ENCODE data around the gene PPP1R3C. TPM values are rescaled to one million over a fixed set of nuclear protein-coding genes. Genes with fewer than 3 reads are reported as not detected.
A peak's percentile ranks its signal among the peaks of the same experiment; 100 is the strongest.

Gene PPP1R3C
- total and polyA plus RNA-seq, 2 of the 4 experiments (the other 2 are of a cell fraction): 17.4 to 62.9 TPM

DNA sequence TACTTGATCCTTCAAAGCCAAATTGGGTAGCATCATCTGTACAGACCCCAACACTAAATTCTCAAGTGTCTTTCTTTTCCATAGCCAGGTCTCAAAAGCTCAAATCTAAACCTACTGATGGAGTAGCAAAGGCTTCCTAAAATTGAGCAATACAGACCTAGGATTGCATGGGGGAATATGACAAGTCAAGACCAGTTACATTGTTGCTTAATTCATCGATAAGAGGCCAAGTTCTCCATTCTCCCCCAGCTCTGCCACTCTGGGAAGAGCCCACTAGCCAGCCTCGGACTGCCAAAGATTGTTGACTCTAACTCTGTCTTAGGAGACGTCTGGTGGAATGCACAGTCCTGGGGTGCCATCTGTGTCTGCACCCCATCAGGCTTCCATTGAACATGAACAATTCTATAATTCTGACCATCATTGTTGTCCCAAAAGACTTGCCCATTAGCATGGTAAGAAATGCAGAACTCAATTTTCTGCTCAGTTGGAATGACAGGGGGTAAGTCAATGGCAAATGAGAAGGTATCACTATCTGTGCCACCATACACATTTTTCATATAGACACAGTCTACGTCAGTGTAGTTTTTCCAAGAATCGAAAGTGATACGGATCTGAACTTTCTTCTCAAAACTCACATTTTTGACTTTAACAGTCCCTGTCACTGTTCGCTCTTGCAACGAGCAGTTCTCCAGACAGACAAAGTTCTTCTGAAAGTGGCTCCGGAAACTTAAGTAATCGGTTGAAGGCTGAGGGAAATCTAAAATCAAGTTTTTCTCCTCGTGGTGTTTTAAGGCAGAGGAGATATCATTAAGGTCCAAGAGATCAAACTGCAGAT lies 2.9 kb downstream of the PPP1R3C start:
- no peak overlapping the region for H2BK5ac ChIP-seq (ENCODE audit: low read depth, low read length, poor library complexity, severe bottlenecking)
- intact Hi-C loops (cut with micrococcal nuclease) (loop anchor here (5.0 to 10.0 kb wide), 3 partner anchors 118 to 745 kb away; partner anchors contain the start of gene TNKS2), in situ Hi-C loops (cut with MboI; ENCODE audit: low sequenced_read_pairs) (loop anchor here (10.0 kb wide), 1 partner anchor 335 kb away; no protein-coding TSS in a partner anchor), dilution Hi-C loops (cut with HindIII; ENCODE audit: low sequenced_read_pairs, unreplicated experiment) (no loop called here)
- H4K5ac ChIP-seq (ENCODE audit: low read depth, low read length): no peak overlapping the region
- no peak overlapping the region for H3K27ac ChIP-seq (ENCODE audit: insufficient read depth, low read length)
- H3K14ac ChIP-seq (replicated peaks; ENCODE audit: low read depth, low read length): no peak overlapping the region; the same call in 1 of the 2 replicates
- no peak overlapping the region for H3K56ac ChIP-seq (ENCODE audit: extremely low read depth, insufficient read depth, low read length)
- no peak overlapping the region for H2AFZ ChIP-seq (replicated peaks; ENCODE audit: low read length, poor library complexity)
- ATAC-seq (ENCODE audit: low read depth) (no peak), DNase-seq (no peak)
- H3K4ac ChIP-seq (ENCODE audit: low read depth, low read length): 0 out of 2 replicates have a peak overlapping the region, but pooled peaks have one; percentile 9
- no peak overlapping the region for H2BK20ac ChIP-seq (ENCODE audit: low read depth, low read length)
- no peak overlapping the region for H2BK120ac ChIP-seq (ENCODE audit: low read depth, low read length)
- H3K9me1 ChIP-seq (ENCODE audit: insufficient read depth, low read length): peaks cover 5% of the 10 kb centered on the region
- TF ChIP-seq RFX5 (IDR thresholded peaks at IDR 0.05; ENCODE audit: low read depth, low read length): no peak
- TF ChIP-seq BHLHE40 (IDR thresholded peaks at IDR 0.05; ENCODE audit: low read depth, low read length): no peak
- TF ChIP-seq CHD1 (IDR thresholded peaks at IDR 0.05; ENCODE audit: low read depth, low read length): no peak
- peak; percentile 81 for TF ChIP-seq CEBPB (IDR thresholded peaks at IDR 0.05; ENCODE audit: low read depth, low read length)
- no peak for TF ChIP-seq NFE2L2 (IDR thresholded peaks at IDR 0.05; ENCODE audit: low read depth, low read length)
- TF ChIP-seq, protein P1, sequence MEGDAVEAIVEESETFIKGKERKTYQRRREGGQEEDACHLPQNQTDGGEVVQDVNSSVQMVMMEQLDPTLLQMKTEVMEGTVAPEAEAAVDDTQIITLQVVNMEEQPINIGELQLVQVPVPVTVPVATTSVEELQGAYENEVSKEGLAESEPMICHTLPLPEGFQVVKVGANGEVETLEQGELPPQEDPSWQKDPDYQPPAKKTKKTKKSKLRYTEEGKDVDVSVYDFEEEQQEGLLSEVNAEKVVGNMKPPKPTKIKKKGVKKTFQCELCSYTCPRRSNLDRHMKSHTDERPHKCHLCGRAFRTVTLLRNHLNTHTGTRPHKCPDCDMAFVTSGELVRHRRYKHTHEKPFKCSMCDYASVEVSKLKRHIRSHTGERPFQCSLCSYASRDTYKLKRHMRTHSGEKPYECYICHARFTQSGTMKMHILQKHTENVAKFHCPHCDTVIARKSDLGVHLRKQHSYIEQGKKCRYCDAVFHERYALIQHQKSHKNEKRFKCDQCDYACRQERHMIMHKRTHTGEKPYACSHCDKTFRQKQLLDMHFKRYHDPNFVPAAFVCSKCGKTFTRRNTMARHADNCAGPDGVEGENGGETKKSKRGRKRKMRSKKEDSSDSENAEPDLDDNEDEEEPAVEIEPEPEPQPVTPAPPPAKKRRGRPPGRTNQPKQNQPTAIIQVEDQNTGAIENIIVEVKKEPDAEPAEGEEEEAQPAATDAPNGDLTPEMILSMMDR (conservative IDR thresholded peaks at IDR 0.05; ENCODE audit: low read depth, low read length): no peak
- H3K27me3 ChIP-seq (ENCODE audit: control insufficient read depth, insufficient read depth, low read length): no peaks in the 10 kb centered on the region
- ChIA-PET CTCF (interaction anchor here (0.9 to 1.3 kb wide), 2 partner anchors 14 to 331 kb away, joined by 3 to 4 read pairs; no protein-coding TSS in a partner anchor), POLR2A (ENCODE audit: unreplicated experiment) (interaction anchor here (1.3 kb wide), 1 partner anchor 32 kb away, joined by 5 read pairs; no protein-coding TSS in a partner anchor)
- H3K9ac ChIP-seq (ENCODE audit: low read depth, low read length): peak overlapping the region; percentile 49; the same call in 1 of the 2 replicates
- peaks cover 25% of the 10 kb centered on the region for H3K36me3 ChIP-seq (ENCODE audit: control insufficient read depth, insufficient read depth, low read length)
- H3K4me1 ChIP-seq (ENCODE audit: control insufficient read depth, insufficient read depth, low read length): peaks cover 8% of the 10 kb centered on the region
- no peak overlapping the region for H4K8ac ChIP-seq (ENCODE audit: low read depth in 2 of 2, low read length in 2 of 2)
- peak overlapping the region; percentile 95 for H3K4me2 ChIP-seq (ENCODE audit: low read depth, low read length)
- no peak overlapping the region for H4K91ac ChIP-seq (ENCODE audit: insufficient read depth, low read depth, low read length)
- H3K9me3 ChIP-seq (ENCODE audit: control insufficient read depth, insufficient read depth, low read length): no peaks in the 10 kb centered on the region; the same call in 1 of the 2 replicates
- no peak overlapping the region for H3K18ac ChIP-seq (ENCODE audit: low read depth, low read length)
- peak overlapping the region; percentile 26 for H2AK9ac ChIP-seq (replicated peaks; ENCODE audit: low read depth, low read length, poor library complexity)
- peak overlapping the region; percentile 54; the same call in 1 of the 2 replicates for H3K4me3 ChIP-seq (ENCODE audit: insufficient read depth, low read depth, low read length)
- peaks cover 27% of the 10 kb centered on the region for H4K20me1 ChIP-seq (ENCODE audit: insufficient read depth, low read length)
- H3K23ac ChIP-seq (ENCODE audit: low read depth, low read length): no peak overlapping the region
- 100% methylated on average over 3 of the region's 11 CpGs; no CpG with 5 or more reads in 1 of the 2 experiments for WGBS, 2 experiments (ENCODE audit: extremely low coverage in 2 of 2, insufficient read length in 1 of 2)
- no TSS peak for BruUV-seq (replicated peaks)
- H2AK5ac ChIP-seq (ENCODE audit: low read depth, low read length): no peak overlapping the region
- H2BK15ac ChIP-seq (ENCODE audit: low read depth, low read length): no peak overlapping the region
- H3K79me1 ChIP-seq (ENCODE audit: low read depth in 1 of 2, low read length in 2 of 2): peaks cover 26 to 41% of the 10 kb centered on the region in 2 experiments
